ENCODE data around the gene SCYL1.

Gene SCYL1

GRCh38 chr11:65493367-65494176 is 31.3 kb upstream of the SCYL1 start:
- no peak for DNase-seq (ENCODE audit: low read depth in 2 of 2, low spot score in 1 of 2)

GRCh38 chr11:65496304-65497140 is 28.4 kb upstream of the SCYL1 start:
- no peak for DNase-seq (ENCODE audit: low read depth in 2 of 2, low spot score in 1 of 2)

GRCh38 chr11:65497141-65498041 is 27.5 kb upstream of the SCYL1 start:
- peak; percentile 91 to 97 for DNase-seq (ENCODE audit: low read depth in 2 of 2, low spot score in 1 of 2)

GRCh38 chr11:65498042-65498726 is 26.7 kb upstream of the SCYL1 start:
- no peak for DNase-seq (ENCODE audit: low read depth in 2 of 2, low spot score in 1 of 2)

- no peak for DNase-seq (ENCODE audit: low read depth in 2 of 2, low spot score in 1 of 2)
Measured at GRCh38 chr11:65498727-65498976, 26.2 kb upstream of the SCYL1 start.

- peak; percentile 87 to 92 for DNase-seq (ENCODE audit: low read depth in 2 of 2, low spot score in 1 of 2)
Measured at GRCh38 chr11:65498977-65499712, 25.7 kb upstream of the SCYL1 start, which contains the start of gene MALAT1. TSS of gene MALAT1 (plus strand) at chr11:65499045.

- no peak for DNase-seq (ENCODE audit: low read depth in 2 of 2, low spot score in 1 of 2)
Measured at GRCh38 chr11:65499713-65500386, 25.0 kb upstream of the SCYL1 start.

GRCh38 chr11:65500387-65501185 is 24.3 kb upstream of the SCYL1 start:
- DNase-seq (ENCODE audit: low read depth in 2 of 2, low spot score in 1 of 2), result no peak

GRCh38 chr11:65501186-65501471 is 23.8 kb upstream of the SCYL1 start:
- no peak for DNase-seq (ENCODE audit: low read depth in 2 of 2, low spot score in 1 of 2)

- DNase-seq (ENCODE audit: low read depth in 2 of 2, low spot score in 1 of 2), result no peak
Measured at GRCh38 chr11:65501472-65502273, 23.2 kb upstream of the SCYL1 start.

GRCh38 chr11:65502274-65502554 is 22.7 kb upstream of the SCYL1 start:
- no peak for DNase-seq (ENCODE audit: low read depth in 2 of 2, low spot score in 1 of 2)

- DNase-seq (ENCODE audit: low read depth in 2 of 2, low spot score in 1 of 2), result no peak
Measured at GRCh38 chr11:65502555-65503367, 22.1 kb upstream of the SCYL1 start.

- no peak for DNase-seq (ENCODE audit: low read depth in 2 of 2, low spot score in 1 of 2)
Measured at GRCh38 chr11:65503368-65503948, 21.4 kb upstream of the SCYL1 start.

GRCh38 chr11:65503949-65504673 is 20.8 kb upstream of the SCYL1 start:
- no peak for DNase-seq (ENCODE audit: low read depth in 2 of 2, low spot score in 1 of 2)

- no peak for DNase-seq (ENCODE audit: low read depth in 2 of 2, low spot score in 1 of 2)
Measured at GRCh38 chr11:65504674-65505465, 20.0 kb upstream of the SCYL1 start.
